ENCODE data around the gene COL4A1. TPM values are rescaled to one million over a fixed set of nuclear protein-coding genes. Genes with fewer than 3 reads are reported as not detected.
A peak's percentile ranks its signal among the peaks of the same experiment; 100 is the strongest.

Gene COL4A1
- polyA plus RNA-seq, 1 donor = 566 TPM

DNA sequence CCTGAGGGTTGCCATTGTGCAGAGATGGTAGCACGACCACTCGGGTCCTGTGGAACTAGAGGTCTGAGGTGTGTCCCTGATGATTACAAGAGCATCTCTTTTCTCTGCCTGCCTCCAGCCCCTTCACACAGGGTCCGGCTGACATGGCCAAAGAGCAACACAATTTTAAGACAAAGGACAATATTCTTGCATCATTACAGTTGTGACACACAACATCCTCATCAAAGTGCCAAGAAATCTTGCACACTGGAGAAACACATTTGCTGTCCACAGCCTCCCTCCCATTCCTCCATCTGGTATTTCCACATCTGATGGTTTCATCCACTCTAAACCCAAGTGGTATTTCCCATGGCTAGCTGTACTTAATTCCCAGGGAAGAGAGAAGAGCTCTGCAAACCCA lies 12.8 kb downstream of the COL4A1 start:
- DNase-seq (ENCODE audit: low read depth) = no peak

DNA sequence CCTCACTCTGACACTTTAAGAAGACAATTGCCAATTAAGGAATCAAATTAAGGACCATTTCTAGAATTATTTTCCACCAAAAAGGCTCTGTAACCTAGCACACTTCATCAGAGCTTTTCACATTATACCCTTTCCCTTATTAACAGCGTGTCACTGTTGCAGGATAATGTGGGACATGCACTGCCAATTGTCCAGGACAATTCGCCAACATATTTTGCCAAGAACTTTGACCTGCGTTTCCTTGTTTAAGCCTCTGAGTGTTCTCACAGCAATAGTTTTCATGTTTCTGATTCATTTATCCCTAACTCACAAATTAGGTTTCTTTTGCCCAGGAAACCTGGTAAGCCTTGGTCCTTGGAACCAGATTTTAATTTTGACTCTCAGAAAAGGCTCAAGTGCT lies 13.3 kb downstream of the COL4A1 start:
- DNase-seq (ENCODE audit: low read depth) = no peak

DNA sequence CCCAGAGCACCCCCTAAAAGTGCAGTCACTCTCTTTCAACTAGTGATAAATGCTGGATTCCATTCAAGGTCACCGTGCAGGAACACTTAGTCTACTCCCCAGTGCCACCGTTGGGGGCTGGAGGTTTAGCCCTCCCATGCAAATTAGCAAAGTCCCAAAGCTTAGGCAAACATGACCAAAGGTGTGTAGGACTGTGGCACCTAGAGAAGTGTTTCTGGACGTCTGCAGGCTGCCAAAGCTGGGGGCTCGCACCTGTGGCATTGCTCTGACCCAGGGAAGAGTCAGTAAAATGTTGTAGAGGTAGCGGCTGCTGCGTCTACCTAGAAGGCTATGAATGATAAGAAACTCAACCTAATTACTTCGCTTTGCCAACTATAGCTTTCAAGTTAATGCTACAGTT lies 13.9 kb downstream of the COL4A1 start:
- no peak for DNase-seq (ENCODE audit: low read depth)

DNA sequence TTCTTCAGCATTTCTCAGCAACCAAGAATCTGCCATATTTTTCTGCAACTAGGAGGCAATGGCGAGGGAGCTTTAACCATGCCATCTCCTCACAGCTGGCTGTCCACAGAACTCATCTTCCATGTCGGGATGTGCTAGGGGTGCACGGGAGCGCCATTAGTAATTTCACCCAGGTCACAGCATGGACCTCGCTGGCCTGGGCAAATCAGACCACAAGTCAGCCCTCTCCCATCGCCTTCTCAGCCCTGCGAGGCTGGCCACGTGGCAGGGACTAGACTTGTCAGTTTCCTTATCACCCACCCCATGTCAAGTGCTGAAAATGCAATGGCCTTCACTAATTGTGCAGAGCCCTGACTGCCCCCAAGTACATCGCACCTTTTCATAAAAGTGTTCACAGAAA lies 15.7 kb downstream of the COL4A1 start:
- DNase-seq (ENCODE audit: low read depth) = no peak

DNA sequence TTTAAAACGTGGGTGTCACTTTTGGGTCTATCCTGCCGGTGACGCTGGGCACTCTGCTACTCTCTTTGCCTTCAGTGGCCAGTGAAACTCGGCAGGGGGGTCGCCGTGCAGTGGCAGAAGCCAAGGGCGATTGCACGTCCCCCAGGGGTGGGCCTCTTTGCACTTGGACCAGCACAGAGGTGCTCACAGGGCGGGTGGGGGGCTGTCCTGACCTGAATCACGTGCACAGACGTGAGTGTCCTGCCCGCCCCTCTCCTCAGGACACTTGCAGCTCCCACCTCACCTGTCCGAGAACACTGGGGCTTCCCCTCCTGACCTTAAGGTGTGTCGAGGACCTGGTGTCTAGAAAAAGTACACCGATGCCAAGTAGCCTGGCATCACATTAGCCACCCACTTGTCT lies 16.1 kb downstream of the COL4A1 start:
- no peak for DNase-seq (ENCODE audit: low read depth)

DNA sequence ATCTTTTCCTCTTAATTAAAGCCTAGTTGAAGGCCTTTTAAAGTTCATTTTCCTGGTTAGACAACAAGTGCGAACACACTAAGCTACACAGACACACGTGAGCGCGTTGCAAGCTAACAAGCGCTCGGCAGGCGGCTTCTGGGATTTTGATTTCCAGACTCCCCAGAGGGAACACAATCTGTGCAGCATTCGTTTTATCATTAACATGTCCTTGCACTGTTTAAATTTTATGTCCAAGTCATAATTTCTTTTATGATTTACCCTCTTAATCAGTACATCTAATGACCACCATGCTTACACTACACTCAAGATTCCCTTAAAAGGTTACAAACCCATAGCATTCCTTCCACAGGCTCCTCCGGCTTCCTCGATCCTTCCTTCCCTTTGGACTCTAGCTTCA lies 16.8 kb downstream of the COL4A1 start:
- DNase-seq (ENCODE audit: low read depth) = no peak

DNA sequence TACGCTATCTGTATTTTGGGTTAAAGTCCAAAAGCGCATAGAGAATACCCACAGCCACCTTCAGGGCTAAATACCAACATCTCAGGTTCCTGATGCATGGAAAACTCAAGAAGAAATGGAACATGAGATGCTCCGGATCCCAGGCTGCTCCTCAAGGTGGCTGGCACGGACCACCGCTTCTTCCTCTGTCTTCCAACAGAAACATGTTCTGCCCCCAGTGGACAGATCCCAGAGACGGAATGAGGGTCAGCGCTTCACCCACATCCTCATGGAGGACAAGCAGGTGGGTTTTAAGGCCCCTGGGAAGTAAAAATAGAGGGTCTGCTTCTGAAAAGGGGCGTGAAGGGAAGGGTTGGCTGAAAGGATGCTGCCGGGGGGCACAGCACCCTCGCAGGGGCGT lies 17.3 kb downstream of the COL4A1 start:
- DNase-seq (ENCODE audit: low read depth) = no peak

DNA sequence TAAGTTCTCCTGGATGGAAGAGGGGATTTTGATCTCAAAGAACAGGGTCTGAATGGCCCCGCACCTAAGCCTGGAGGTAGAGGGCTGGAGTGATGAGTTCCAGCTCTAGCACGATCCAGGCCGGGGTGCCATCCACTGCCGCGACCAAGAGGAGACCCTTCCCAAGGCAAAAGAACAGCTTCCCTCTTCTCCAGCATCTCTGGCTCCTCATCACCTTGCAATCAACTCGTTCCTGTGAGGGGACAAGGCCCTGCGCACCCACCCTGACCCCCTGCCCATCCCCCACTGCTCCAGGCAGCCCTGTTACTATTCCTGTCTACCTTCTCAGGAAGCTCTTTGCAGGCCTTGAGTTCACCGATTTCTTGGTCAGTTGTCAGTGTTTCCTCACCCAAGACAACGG lies 17.8 kb downstream of the COL4A1 start:
- no peak for DNase-seq (ENCODE audit: low read depth)

DNA sequence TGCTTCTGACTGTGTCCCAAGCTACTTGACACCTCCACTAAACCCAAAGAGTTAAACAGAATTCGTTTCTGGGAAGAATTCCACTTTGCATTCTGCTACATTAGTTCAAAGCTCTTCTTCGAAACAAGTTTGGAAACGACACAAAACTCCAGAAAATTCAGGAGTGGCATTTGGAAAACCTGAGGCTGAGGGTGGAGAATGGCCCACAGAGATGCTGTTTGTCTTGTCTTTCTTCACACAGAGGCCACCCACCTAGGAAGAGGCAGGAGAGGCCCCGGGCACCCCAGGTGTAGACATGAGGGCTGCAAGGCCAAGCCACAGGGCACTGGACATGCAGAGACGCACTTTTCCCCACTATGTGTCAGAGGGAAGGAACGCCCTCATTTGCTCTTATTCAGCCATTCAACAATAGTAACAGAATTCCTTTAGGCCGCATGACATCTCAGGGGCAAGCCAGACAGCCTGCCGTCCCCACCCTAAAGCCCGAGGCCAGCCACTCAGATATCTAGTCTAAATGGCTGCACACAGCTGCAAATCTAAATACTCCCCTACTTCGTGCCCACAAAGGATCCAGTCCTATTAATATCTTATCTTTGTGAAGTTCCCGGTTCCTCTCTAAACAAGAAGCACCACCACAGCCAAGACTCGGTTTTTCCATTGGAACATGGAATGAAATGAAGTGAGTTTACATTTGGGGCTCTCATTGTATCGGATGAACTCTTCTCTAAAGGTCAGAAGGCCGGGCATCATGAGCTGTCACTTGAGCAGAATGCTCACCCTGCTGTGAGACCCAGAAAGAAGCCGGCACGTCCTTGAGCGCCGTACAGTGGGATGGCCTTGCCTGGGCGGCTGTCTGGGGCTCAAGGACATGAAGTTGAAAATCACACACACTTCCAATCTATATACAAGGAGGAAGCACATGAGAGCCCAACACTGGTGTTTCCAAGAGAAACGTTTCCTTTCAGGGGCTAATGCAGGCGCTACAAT lies 19.8 kb downstream of the COL4A1 start:
- DNase-seq (ENCODE audit: low read depth) = no peak

DNA sequence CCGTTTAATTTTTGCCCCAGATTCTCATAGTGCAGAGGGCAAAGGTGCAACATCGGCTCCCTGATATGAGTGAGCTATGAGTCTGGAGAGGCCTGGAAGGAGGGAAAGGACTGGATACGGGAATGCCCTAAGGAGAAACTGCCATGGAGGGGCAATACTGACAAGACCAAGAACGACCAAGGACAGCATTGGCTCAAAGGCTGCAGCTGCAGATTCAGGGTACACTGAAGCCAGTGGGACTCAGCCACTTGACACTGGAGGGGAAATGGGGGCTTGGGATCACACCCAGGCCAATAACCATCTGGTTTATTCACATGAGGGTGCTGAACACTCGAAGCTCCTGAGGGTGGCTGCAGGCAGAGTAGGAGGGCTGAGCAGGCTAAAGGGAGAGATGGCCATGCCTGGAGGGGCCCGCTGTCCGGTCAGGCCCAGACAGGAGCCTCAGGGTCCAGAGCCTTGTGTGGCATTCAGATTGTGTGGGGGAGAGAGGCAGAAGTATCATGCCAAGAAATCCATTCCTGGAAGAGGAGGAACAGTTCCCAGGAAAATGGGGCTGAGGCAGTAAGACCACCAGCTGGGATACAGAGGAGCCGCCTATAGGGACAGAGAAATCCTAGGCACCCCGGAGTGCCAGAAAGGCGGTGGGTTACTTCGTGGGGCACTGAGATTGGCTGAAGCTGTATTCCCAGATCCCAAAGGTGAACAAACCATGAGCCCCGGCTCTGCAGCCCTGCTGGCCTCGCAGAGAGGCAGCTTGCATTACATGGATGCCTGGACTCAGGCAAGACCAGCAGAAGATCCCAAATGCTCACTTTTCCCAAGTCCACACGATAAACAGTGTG lies 20.7 kb downstream of the COL4A1 start:
- DNase-seq (ENCODE audit: low read depth) = no peak

DNA sequence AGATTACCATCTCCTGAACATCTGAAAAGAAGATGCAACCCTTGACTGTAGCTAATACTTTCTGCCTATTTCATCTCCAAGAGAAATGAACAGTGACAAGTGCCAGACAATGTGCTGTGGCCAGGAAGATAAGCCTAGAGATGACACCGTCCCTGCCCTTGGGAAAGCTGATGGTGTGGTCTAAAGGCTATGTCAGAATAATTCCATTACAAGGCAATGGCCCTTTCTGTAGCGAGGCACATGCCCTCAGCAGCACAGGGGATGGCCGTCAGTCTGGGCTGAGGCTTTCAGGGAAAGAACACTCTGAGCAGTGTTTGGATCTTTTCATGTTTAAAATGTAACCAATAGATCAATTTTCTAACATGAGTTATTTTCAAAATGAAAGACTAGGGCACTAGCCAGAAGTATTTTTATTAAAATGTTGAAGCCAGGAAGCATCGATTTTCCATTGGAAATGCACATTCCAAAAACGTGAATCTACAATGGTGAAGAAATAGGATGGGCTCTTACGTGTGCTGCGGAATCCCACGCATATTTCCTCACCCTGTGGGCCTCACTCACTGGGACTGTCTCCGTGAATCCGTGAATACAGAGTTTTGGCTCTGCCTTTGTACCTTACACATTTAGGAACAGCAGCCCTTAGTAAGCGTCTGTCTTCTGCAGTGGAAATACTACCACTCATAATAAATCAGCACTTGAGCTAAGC lies 22.0 kb downstream of the COL4A1 start:
- no peak for DNase-seq (ENCODE audit: low read depth)

DNA sequence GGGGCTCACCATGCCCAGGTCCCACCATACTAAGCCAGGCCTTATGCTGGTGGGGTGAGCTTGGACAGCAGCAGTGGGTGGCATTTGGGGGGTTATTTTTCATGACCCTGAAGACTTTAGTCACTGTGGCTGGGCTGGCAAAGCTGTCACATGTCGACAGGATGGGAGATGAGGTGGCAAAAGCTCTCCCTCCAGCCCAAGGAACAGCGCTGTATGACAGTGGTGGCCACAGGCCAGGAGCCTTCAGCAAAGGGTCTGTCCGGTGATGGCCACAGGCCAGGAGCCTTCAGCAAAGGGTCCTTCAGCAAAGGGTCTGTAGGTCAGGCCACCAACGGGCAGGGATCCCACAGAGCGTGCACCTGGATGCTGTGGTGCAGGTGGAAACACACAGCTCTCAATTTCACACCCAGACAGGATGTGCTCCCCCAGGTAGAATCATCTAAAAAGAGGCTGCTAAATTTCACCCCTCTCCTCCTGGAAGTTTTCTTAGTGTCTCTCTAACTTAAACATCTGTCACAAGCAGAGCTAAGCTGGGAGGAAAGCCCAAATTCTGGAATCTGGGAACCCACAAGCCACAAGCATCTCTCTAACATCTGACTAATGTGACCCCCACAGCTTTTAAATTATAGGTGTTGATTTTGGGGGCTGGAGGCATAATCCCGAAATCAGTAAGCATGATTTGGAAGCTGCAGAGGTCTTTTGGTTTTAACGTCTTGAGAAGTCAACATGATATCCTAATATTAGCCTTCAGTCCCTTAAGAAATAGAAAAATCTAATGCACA lies 23.0 kb downstream of the COL4A1 start:
- DNase-seq (ENCODE audit: low read depth) = no peak

DNA sequence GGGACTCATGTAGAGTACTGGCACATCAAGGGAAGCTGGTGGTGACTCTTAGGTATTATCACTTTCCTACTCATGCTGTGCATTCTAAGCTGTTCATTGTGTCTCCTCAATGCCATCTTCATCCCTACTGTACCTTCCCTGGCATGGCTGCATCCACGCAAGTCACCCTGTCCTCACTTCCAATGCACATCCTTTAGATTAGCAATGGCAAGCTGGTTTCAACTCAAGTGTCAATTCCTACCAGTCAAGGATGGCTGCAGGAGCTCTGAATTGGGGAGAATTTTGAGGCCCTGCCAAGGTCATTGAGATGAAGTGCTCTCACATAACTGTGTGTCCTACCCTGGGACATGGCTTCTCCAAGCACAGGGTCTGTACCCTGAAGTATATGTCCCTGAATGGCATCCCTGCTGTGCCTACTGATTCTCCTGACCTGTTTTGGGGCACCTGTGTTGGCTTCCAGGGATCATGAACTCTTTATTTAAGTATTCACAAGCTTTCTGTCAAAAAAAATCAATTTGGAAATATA lies 24.6 kb downstream of the COL4A1 start:
- no peak for DNase-seq (ENCODE audit: low read depth)

DNA sequence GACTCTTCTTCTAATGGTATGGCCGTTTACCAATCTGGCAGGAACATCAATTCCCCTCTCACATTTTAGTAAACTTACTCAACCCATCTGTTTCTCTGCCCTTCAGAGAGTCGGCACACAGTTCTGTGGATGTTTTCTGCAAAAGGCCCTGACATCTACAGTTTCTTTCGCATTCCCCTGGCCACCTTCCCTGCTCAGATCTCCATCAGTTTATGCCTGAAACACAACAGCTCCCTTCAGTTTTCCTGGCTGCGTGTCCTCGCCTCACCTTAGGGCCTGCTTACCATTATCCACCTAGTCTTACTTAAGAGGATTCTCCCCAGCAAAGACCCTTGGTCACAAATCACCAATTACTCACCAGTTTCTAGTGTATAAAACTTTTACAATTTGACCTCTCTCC lies 25.2 kb downstream of the COL4A1 start:
- no peak for DNase-seq (ENCODE audit: low read depth)

DNA sequence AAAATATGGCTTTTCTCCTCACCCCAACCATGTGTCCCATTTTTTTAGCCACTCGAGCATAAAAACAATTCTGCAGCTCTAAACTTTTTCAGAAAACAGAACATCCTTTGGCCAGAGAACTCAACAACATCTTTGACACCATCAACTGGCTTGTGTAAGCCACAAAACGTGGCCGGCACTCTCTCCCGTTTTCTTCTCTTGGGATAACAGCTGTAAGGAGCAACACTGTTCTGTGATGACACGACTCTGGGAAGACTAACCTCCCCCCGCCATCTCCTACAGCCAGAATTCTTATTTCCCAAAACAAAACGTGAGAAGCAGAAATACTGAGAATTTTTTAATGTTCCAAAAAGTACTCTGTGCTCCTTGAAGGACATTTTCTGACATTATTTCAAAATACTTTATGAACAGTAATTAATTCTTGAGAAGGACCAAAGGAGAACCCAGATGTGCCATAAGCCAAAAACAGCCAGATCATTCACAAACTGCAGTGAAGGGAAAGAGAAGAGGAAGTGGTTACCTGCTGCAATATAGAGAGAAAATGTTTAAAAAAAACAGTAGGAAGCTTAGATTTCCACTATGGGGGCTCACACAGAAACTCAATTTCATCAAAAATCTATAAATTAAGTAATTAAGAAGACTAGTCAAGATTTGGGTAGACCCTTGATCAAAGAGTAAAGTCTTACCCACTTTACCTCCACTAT lies 25.8 kb downstream of the COL4A1 start:
- DNase-seq (ENCODE audit: low read depth) = peak; percentile 84

DNA sequence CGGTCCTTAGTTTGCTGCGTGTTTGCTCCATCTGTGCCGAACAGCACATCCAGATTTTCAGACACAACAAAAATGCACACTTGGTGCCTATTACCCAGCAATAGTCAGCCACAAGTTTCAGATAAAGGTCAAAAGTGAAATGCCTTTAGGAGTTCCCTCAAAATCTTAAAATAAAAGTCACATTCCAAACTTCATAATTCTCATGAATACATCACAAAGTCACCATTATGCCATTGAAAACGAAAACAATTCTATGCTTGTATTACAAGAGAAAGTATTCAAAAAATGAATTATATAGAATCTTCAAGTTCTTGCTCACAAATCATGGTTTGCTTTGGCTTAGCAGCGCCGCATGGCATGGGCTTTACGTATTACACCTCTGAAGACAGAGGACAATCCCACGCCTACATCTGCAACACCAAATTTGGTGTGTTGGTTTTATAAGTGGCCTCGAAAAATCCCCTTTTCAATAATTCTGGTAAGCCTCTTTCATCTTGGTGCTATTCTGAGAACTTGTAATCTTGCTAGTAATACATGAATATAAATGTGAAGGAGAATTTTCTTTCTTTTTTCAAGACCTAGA lies 26.6 kb downstream of the COL4A1 start:
- no peak for DNase-seq (ENCODE audit: low read depth)

DNA sequence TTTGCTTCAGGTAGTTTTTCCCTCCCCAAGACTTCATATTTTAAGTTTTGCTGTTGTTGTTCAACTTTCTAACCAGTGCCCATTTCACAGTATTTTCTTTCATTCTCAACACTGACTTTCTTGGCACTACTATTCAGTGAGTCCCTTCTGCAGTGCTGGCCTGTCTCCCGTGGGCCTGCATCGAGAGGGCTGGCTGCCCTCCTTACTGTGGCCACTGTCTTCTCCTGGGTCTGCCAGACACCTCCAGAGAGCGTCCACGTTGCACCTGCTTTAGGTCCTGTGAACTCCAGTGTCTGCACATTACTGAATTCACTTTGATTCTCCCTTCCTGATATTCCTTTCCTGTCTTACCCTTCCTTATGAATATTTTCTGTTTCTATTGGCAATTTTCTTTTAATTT lies 27.3 kb downstream of the COL4A1 start:
- DNase-seq (ENCODE audit: low read depth) = no peak

DNA sequence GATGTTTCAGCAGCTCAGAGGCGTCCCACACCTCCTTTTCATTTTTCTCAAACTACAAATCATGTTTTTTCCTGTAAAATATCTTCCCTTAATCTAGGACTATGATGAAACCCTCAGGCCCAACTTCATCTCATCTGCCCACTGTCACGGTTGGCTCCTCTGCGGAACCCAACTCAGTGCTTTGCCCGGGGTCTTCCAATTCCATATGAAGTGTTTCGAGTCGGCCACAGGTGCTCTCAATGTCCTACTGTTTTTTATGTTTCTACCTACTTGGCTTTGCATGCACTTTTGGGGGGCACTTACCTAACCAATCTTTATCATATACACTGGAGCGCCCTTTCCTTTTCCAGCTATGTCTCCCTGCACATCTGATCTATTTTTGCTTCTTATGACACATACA lies 28.1 kb downstream of the COL4A1 start:
- no peak for DNase-seq (ENCODE audit: low read depth)

DNA sequence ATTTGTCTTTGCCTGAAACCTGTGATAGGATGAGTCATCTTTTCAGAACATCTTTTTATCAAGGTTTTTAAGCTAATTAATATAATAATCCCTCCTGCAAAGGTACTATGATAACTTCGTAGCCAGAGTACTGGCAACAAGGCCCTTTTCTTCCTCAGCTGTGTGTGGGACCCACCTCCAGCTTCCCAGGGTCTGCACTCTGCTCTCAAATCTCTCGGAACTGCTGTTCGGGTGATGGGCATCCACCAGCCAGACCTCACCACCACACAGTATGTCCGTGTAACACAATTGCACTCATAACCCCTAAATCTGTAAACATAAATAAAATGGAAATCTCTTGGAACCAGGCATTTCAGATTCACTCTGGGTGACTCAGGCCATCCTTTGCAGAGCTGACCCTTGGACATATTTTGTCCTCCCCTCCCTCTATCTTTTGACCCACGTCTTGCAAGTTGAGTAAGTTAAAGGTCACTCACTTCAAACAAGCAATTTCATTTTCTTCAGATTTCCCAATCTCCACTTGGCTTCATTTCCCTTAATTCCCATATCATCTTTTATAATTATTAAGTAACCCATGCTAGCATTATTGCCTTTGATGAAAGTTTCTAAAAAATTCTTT lies 29.5 kb downstream of the COL4A1 start:
- DNase-seq (ENCODE audit: low read depth) = no peak

DNA sequence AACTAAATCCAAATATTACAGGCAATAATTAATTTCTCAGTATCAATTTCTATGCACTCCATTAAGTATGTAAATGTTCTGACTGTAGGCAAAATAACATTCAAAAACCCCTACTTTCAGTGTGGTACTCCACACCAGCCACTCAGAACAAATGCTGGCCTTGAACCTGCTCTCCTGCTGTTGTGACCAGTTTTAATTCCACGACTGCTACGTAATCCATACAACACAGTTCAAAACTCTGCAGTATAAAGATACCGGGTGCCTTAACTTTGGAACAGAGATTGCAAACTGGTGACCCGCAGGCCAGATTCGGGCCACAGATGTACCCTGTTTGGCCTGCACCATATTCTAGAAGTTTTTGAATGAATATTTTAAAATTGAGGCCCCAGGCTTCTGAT lies 30.4 kb downstream of the COL4A1 start:
- DNase-seq (ENCODE audit: low read depth) = no peak
